OCI-LY3 (cell line): ENCODE measurements around the gene PARD3B.

Experiments
- H2AFZ ChIP-seq: fragments of 200-600, 300-600 bp; shearing (Covaris generic); 2 replicates; pipeline ENCODE4 v1.6.0; 2014; ENCODE audit warnings: antibody characterized with exemption, low read depth, low read length
- H3K27ac ChIP-seq: fragments of 200-600, 300-600 bp; sonication (generic); 2 replicates; pipeline ENCODE4 v1.5.1; 2014; ENCODE audit warnings: mild to moderate bottlenecking, low read length, moderate library complexity, mixed read lengths
- H3K27me3 ChIP-seq: fragments of 200-600, 300-600 bp; sonication (generic); 2 replicates; pipeline ENCODE4 v1.6.1; 2014; ENCODE audit warnings: low read depth, low read length, mixed read lengths
- H3K36me3 ChIP-seq: fragments of 200-600, 300-600 bp; sonication (generic); replicated peaks from 2 replicates; pipeline ENCODE3; 2014; ENCODE audit warnings: low read depth, low read length, mixed read lengths
- H3K4me1 ChIP-seq: fragments of 300-600, 200-600 bp; sonication (generic); 2 replicates; pipeline ENCODE4 v1.6.1; 2014; ENCODE audit warnings: low read length, mixed read lengths
- H3K4me2 ChIP-seq: fragments of 200-600, 300-600 bp; sonication (generic); 2 replicates; pipeline ENCODE4 v1.6.1; 2014; ENCODE audit warnings: low read length, mixed read lengths
- H3K4me3 ChIP-seq: fragments of 300-600, 200-600 bp; sonication (generic); 2 replicates; pipeline ENCODE4 v1.5.1; 2014; ENCODE audit warnings: antibody characterized with exemption, mild to moderate bottlenecking, low read length, moderate library complexity
- H3K79me2 ChIP-seq: fragments of 300-600, 200-600 bp; shearing (Covaris generic); 2 replicates; pipeline ENCODE4 v1.6.1; 2014; ENCODE audit warnings: mild to moderate bottlenecking, low read length, mixed read lengths
- H3K9ac ChIP-seq: fragments of 300-600, 200-600 bp; shearing (Covaris generic); 2 replicates; pipeline ENCODE4 v1.6.0; 2014; ENCODE audit warnings: mild to moderate bottlenecking, low read length, moderate library complexity
- H3K9me3 ChIP-seq: fragments of 200-600, 300-600 bp; shearing (Covaris generic); 2 replicates; pipeline ENCODE4 v1.6.1; 2014; ENCODE audit warnings: low read length, mixed read lengths; ENCODE audit not compliant: insufficient read depth
- H4K20me1 ChIP-seq: fragments of 200-600, 300-600 bp; sonication (generic); 2 replicates; pipeline ENCODE4 v1.6.1; 2016; ENCODE audit warnings: low read length, mixed read lengths; ENCODE audit not compliant: insufficient read depth
- EZH2phosphoT487 ChIP-seq: fragments of 200-600 bp; shearing (Covaris generic); IDR thresholded peaks from 2 replicates; pipeline ENCODE4 v1.6.1; 2018; ENCODE audit warnings: antibody characterized with exemption, mixed run types, low read depth
- TF ChIP-seq, protein P1 (sequence below): fragments of 200-600, 300-600 bp; sonication (generic); IDR thresholded peaks from 2 replicates; pipeline ENCODE4 v1.5.1; 2014; ENCODE audit warnings: antibody characterized with exemption, low read length, low read depth

The PARD3B gene

DNA sequence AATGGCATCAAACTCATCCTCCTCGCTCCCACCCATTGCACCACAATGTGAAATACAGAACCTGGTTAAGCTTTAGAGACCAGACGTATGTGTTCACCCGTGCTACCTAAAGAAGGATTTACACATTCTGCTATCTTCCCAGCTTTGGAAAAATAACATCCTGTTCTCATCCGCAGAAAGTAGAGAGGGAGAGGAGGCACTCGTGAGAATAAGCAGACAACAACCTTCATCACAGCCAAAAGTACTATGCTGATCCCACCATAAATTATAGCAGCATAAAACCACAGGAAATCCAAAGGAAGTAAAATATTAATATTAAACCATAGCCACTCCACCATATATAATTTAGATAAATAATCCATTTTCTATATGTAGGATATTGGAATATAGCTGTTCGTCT, 1025.4 kb downstream of the PARD3B start:
- no peaks in the 10 kb centered on the region for H4K20me1 ChIP-seq
- no peaks in the 10 kb centered on the region for H3K79me2 ChIP-seq
- TF ChIP-seq, protein P1, sequence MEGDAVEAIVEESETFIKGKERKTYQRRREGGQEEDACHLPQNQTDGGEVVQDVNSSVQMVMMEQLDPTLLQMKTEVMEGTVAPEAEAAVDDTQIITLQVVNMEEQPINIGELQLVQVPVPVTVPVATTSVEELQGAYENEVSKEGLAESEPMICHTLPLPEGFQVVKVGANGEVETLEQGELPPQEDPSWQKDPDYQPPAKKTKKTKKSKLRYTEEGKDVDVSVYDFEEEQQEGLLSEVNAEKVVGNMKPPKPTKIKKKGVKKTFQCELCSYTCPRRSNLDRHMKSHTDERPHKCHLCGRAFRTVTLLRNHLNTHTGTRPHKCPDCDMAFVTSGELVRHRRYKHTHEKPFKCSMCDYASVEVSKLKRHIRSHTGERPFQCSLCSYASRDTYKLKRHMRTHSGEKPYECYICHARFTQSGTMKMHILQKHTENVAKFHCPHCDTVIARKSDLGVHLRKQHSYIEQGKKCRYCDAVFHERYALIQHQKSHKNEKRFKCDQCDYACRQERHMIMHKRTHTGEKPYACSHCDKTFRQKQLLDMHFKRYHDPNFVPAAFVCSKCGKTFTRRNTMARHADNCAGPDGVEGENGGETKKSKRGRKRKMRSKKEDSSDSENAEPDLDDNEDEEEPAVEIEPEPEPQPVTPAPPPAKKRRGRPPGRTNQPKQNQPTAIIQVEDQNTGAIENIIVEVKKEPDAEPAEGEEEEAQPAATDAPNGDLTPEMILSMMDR = no peak
- TF ChIP-seq EZH2phosphoT487 = no peak

DNA sequence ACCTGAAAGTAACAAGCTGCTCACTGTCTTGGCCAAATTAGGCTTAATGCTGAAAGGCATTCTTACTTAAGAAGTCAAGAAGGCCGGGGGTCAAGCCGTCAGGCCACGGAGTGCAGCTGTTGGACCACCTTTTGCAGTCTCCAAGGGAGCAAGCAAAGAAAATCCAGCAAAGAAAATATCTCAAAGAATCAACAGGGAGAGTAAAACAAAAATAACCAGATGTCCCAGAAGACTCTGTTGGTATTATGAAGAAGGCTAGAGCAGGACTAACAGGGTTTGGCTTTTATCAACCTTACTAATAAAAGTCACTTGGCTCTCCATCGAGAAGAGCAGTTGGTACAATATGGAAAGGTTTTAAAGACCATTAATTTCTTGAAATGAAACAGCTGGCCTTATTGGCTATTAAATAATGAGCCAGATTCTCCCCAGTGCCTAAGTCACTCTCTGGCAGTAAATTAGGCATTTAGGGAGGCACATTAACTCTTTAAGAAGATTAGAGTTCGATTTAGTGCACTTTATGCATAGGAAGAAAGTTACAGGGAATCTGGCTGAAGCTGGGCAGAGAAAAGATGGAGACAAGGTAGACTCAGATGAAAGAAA, 1026.2 kb downstream of the PARD3B start:
- Histone ChIP-seq H3K27ac (no peak overlapping the region), H3K4me1 (no peaks in the 10 kb centered on the region), H3K4me2 (no peak overlapping the region), H3K4me3 (no peak overlapping the region), H3K27me3 (no peaks in the 10 kb centered on the region), H3K9me3 (no peaks in the 10 kb centered on the region), H2AFZ (no peak overlapping the region), H4K20me1 (no peaks in the 10 kb centered on the region), H3K9ac (no peak overlapping the region), H3K36me3 (no peaks in the 10 kb centered on the region), H3K79me2 (no peaks in the 10 kb centered on the region)
- TF ChIP-seq EZH2phosphoT487 = no peak
- TF ChIP-seq, protein P1 = no peak

More for the DNA sequence above, 1025.4 kb downstream of the PARD3B start:
- Histone ChIP-seq H3K4me3 (no peak overlapping the region), H2AFZ (no peak overlapping the region), H3K36me3 (no peaks in the 10 kb centered on the region), H3K9ac (no peak overlapping the region), H3K4me2 (no peak overlapping the region), H3K4me1 (no peaks in the 10 kb centered on the region), H3K27ac (no peak overlapping the region), H3K9me3 (no peaks in the 10 kb centered on the region), H3K27me3 (no peaks in the 10 kb centered on the region)

DNA sequence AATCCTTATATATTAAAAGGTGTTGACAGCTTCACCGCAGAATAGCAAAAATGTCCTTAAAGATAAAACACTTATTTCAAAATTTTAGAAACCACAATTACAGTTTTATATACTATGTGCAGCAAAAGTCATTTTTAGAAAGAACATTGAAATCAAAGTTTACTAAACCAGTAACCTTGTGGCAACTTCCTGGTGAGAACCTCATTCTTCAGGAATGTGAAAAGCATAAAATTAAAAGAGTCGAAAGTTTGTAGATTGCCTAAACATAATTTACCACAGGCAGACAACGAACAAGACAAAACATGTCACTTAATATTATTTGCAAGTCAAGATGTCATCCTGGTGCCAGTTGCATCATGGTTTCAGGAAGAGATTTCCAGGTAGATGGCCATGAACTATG, 1028.7 kb downstream of the PARD3B start:
- no peak for TF ChIP-seq EZH2phosphoT487
- TF ChIP-seq, protein P1 = no peak
- H4K20me1 ChIP-seq = no peaks in the 10 kb centered on the region
- H3K4me2 ChIP-seq = no peak overlapping the region
- H3K27me3 ChIP-seq = no peaks in the 10 kb centered on the region
- H3K4me3 ChIP-seq = no peak overlapping the region
- H3K27ac ChIP-seq = no peak overlapping the region
- no peak overlapping the region for H2AFZ ChIP-seq
- no peaks in the 10 kb centered on the region for H3K36me3 ChIP-seq
- H3K4me1 ChIP-seq = no peaks in the 10 kb centered on the region
- H3K9me3 ChIP-seq = no peaks in the 10 kb centered on the region
- H3K79me2 ChIP-seq = no peaks in the 10 kb centered on the region
- H3K9ac ChIP-seq = no peak overlapping the region

DNA sequence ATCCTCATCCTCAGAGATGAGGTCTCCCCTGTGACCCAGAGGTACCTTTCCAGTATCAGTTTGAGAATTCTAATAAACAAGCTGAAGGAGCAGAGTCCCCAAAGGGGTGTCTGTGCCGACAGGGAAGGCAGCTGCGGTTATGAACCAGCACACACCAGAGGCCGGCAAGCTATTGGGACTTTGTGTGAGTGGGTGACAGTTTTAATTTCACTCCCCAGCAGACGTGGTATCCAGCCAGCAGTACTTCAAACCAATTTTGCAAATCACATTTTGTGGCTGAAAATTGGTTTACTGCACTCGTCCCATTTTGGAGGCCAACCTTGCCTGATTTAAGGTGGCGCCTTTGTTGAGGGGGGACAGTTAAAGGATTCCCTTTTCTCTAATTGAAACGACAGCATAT, 1034.1 kb downstream of the PARD3B start:
- Histone ChIP-seq H3K36me3 (no peaks in the 10 kb centered on the region), H3K4me2 (no peak overlapping the region), H4K20me1 (no peaks in the 10 kb centered on the region), H3K79me2 (no peaks in the 10 kb centered on the region), H3K4me3 (no peak overlapping the region), H3K27me3 (no peaks in the 10 kb centered on the region), H3K27ac (no peak overlapping the region), H3K9ac (no peak overlapping the region), H3K9me3 (no peaks in the 10 kb centered on the region), H3K4me1 (no peaks in the 10 kb centered on the region), H2AFZ (no peak overlapping the region)
- TF ChIP-seq, protein P1 = no peak
- TF ChIP-seq EZH2phosphoT487 = no peak
